ENCODE measurements around the gene TMEM161A.

DNA sequence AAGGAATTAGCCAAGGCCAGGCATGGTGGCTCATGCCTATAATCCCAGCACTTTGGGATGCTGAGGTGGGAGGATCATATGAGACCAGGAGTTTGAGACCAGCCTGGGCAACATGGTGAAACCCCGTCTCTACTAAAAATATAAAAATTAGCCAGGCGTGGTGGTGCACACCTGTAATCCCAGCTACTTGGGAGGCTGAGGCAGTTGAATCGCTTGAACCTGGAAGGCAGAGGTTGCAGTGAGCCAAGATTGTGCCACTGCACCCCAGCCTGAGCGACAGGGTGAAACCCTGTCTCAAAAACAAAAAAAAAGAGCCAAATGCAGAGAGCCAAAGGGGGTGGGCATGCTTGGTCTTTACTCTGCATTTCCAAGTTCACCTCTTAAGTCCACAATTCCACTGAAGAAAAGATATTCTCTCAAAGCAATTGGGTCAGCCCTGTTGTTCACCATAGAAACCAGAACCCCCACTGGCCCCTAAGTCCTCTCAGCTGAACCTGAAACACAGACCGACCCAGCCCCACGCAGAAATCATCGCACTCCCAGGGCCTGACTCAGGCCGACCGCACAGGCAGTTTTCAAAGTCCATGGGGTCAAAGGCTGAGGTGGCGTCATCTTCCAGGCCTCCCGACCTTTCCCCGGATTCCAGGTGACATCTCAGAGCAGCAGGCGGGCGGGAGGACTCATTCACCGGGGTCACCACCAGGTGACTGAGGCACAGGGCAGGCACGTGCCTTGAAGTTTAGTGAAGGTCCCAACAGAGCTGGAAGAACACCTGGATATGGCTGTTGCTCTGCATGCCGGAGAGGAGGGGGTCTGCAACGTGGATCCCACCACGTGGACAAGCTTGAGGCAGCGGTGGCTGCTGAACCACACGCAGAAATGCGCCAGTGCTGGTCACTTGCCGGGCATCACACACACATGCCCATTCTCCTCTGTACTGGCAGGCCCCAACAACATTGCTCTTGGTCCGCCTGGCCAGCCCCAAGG lies 41.3 kb downstream of the TMEM161A start:
- TF ChIP-seq, protein P1, sequence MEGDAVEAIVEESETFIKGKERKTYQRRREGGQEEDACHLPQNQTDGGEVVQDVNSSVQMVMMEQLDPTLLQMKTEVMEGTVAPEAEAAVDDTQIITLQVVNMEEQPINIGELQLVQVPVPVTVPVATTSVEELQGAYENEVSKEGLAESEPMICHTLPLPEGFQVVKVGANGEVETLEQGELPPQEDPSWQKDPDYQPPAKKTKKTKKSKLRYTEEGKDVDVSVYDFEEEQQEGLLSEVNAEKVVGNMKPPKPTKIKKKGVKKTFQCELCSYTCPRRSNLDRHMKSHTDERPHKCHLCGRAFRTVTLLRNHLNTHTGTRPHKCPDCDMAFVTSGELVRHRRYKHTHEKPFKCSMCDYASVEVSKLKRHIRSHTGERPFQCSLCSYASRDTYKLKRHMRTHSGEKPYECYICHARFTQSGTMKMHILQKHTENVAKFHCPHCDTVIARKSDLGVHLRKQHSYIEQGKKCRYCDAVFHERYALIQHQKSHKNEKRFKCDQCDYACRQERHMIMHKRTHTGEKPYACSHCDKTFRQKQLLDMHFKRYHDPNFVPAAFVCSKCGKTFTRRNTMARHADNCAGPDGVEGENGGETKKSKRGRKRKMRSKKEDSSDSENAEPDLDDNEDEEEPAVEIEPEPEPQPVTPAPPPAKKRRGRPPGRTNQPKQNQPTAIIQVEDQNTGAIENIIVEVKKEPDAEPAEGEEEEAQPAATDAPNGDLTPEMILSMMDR (IDR thresholded peaks at IDR 0.05) = no peak
- no peak for TF ChIP-seq POLR2AphosphoS5 (IDR thresholded peaks at IDR 0.05; ENCODE audit: insufficient read depth in 1 of 2, low read depth in 1 of 2)
